C4-2B (cell line): Measurements from ENCODE around the gene GPBAR1.

ENCODE experiments used
- CTCF ChIP-seq: fragments of 450-650 bp; conservative IDR thresholded peaks from 2 replicates; pipeline ENCODE4 v1.5.1; 2017; ENCODE audit warnings: mild to moderate bottlenecking
- ZFX ChIP-seq: fragments of 450-650 bp; IDR thresholded peaks from 2 replicates; pipeline ENCODE4 v1.6.1; 2017

- TF ChIP-seq CTCF, result no peak
- TF ChIP-seq ZFX, result no peak
Measured at GRCh38 chr2:218245214-218245613, 15.6 kb upstream of the GPBAR1 start.
